ENCODE results near the gene KMT2C.

Gene KMT2C

GRCh38 chr7:152329469-152329868 lies 106.3 kb downstream of the KMT2C start:
- no peak for TF ChIP-seq CTCF (IDR thresholded peaks at IDR 0.05; ENCODE audit: extremely low read depth, insufficient read depth, missing control alignments)
- in situ Hi-C loops (cut with MboI; ENCODE audit: low pct_unique_long_range_greater_than_20kb, low sequenced_read_pairs, unreplicated experiment), result loop anchor here (25.0 kb wide), 1 partner anchor 383 kb away; no protein-coding TSS in a partner anchor
- DNase-seq (ENCODE audit: low spot score), result no peak

- no peak for TF ChIP-seq CTCF (IDR thresholded peaks at IDR 0.05; ENCODE audit: extremely low read depth, insufficient read depth, missing control alignments)
- DNase-seq (ENCODE audit: low spot score), result no peak
- in situ Hi-C loops (cut with MboI; ENCODE audit: low pct_unique_long_range_greater_than_20kb, low sequenced_read_pairs, unreplicated experiment), result loop anchor here (25.0 kb wide), 1 partner anchor 384 kb away; no protein-coding TSS in a partner anchor
Observed at GRCh38 chr7:152328234-152328633, 107.6 kb downstream of the KMT2C start.

DNA sequence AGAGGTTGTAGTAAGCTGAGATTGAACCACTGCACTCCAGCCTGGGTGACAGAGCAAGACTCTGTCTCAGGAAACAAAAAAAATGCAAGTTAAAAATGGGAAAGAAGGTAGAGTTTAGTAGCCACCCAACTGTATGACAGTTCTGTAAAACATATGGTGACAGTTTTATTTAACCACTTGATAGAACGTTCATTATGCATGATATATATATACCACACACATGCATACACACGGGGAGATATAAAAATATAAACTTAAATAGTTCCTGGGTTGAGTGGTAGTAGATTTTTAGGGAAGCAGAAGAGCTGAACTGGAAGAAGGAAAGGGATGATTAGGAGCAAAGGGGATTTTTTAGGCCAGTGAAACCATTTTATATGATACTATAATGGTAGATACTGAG lies 120.0 kb downstream of the KMT2C start:
- no peak for DNase-seq (ENCODE audit: low spot score)
- TF ChIP-seq CTCF (IDR thresholded peaks at IDR 0.05; ENCODE audit: extremely low read depth, insufficient read depth, missing control alignments), result no peak
- in situ Hi-C loops (cut with MboI; ENCODE audit: low pct_unique_long_range_greater_than_20kb, low sequenced_read_pairs, unreplicated experiment), result no loop called here

- no peak for DNase-seq (ENCODE audit: low spot score)
- in situ Hi-C loops (cut with MboI; ENCODE audit: low pct_unique_long_range_greater_than_20kb, low sequenced_read_pairs, unreplicated experiment), result no loop called here
- TF ChIP-seq CTCF (IDR thresholded peaks at IDR 0.05; ENCODE audit: extremely low read depth, insufficient read depth, missing control alignments), result no peak
Observed at GRCh38 chr7:152313831-152314604, 121.8 kb downstream of the KMT2C start.

DNA sequence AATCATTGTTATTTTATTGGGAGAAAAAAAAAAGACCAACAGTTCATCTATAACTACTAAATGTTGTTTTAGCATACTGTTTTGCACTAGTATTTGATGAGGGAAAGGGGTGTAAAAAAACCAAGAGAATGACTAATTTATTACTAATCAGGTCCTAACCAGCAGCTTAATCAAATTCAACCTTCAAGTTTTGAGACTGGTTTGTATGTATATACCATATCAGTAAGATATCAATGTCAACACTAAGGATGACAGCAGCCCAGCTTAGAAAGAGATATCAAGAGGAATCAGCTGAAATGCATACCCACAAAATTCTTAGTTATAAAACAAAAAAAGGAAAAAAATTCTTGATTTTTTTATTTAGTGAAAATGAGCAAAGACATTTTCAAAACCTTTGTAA lies 122.6 kb downstream of the KMT2C start:
- DNase-seq (ENCODE audit: low spot score), result no peak
- TF ChIP-seq CTCF (IDR thresholded peaks at IDR 0.05; ENCODE audit: extremely low read depth, insufficient read depth, missing control alignments), result no peak
- in situ Hi-C loops (cut with MboI; ENCODE audit: low pct_unique_long_range_greater_than_20kb, low sequenced_read_pairs, unreplicated experiment), result no loop called here

GRCh38 chr7:152312316-152312715 lies 123.5 kb downstream of the KMT2C start:
- no peak for TF ChIP-seq CTCF (IDR thresholded peaks at IDR 0.05; ENCODE audit: extremely low read depth, insufficient read depth, missing control alignments)
- DNase-seq (ENCODE audit: low spot score), result no peak
- in situ Hi-C loops (cut with MboI; ENCODE audit: low pct_unique_long_range_greater_than_20kb, low sequenced_read_pairs, unreplicated experiment), result no loop called here

Data from GM13977 (cell line).